GM10266 (cell line): ENCODE measurements around the gene FYN.

Experiments used
- DNase-seq: peaks from one replicate; pipeline ENCODE4 v3.0.0; 2012; ENCODE audit errors: extremely low spot score
- CTCF ChIP-seq: IDR thresholded peaks from 2 replicates; pipeline ENCODE4 v1.5.1; 2012; ENCODE audit warnings: mild to moderate bottlenecking, low read depth; ENCODE audit not compliant: control insufficient read depth, insufficient read depth; ENCODE audit errors: missing control alignments

FYN gene

GRCh38 chr6:111669326-111669725 is 203.9 kb downstream of the FYN start:
- no peak for DNase-seq
- TF ChIP-seq CTCF: no peak

- no peak for DNase-seq
- TF ChIP-seq CTCF: no peak
Observed at GRCh38 chr6:111668410-111668809, 204.8 kb downstream of the FYN start.

- TF ChIP-seq CTCF: no peak
Observed at GRCh38 chr6:111667931-111668330, 205.3 kb downstream of the FYN start.

GRCh38 chr6:111666847-111667246 is 206.4 kb downstream of the FYN start:
- DNase-seq: no peak
- no peak for TF ChIP-seq CTCF

More at GRCh38 chr6:111667931-111668330, 205.3 kb downstream of the FYN start:
- DNase-seq: no peak

- no peak for DNase-seq
- TF ChIP-seq CTCF: no peak
Observed at GRCh38 chr6:111664565-111665030, 208.7 kb downstream of the FYN start.

- no peak for DNase-seq
- TF ChIP-seq CTCF: no peak
Observed at GRCh38 chr6:111663692-111664564, 209.3 kb downstream of the FYN start.
